GM18909 (cell line): ENCODE data around the gene USP33.
"Not testable (repeated sequence)": the region's sequence is repeated elsewhere in the genome, so short reads cannot be mapped to it uniquely, and the experiment has no call there.

Source experiments
- ATAC-seq: cut with Tn5 transposase; IDR thresholded peaks from one replicate; pipeline ENCODE4 v1.9.1; 2021; ENCODE audit warnings: mild to moderate bottlenecking; ENCODE audit not compliant: unreplicated experiment, poor library complexity

The USP33 gene

DNA sequence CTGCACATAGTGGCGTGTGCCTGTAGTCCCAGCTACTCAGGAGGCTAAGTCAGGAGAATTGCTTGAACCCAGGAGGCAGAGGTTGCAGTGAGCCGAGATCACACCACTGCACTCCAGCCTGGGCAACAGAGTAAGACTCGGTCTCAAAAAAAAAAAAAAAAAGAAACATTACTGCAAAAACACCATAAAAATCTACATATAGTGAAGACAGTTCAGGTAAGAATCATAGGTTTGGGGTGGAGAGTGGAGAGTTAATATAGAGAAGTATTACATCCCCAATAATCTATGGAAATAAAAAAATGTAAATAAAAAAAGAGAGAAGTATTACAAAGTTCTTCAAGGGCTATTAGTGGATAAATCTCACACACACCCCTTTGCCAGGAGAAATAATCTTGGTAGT, 84.8 kb downstream of the USP33 start:
- not testable (repeated sequence) for ATAC-seq

DNA sequence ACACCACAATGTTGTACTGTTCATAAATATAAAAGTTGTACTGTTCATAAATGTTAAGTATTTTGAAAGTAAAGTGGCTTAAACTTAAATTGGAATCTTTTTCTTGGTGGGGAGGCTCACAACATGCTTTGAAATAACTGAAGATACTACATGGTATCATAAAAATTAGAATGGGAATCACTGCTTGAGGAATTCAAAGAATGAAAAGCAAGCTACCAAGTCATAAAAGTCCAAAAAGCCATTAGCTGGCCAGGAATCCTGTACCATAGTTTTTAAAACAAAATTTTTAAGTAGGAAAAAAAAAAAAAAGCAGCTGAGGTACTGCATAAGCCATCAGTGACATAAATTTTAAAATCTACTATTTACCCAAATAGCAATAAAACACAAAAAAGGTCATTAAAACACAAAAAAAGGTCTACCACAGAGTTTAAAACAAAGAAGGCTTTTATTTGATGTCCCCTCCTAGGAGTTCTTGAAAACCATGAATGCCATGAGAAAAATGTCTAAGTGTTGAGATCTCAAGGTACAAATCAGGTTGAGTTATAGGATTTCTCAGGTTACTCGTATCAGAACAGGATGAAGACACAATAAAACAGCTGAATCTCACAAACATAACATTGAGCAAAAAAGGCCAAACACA, 85.8 kb downstream of the USP33 start:
- no peak for ATAC-seq

DNA sequence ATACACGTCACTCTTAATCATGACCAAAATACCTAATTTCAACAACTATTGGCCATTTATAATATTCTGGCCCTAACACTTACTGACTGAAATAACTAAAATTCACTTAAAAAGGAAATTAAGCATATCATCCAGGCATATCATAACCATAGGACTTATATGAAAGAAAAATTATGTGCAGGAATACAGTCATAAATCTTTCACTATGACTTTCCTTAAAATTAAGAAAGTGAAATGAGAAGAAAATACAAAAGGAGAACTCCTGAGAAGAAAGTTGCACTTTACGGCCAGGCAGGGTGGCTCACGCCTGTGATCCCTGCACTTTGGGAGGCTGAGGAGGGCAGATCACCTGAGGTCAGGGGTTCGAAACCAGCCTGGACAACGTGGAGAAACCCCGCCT, 86.6 kb downstream of the USP33 start:
- no peak for ATAC-seq

DNA sequence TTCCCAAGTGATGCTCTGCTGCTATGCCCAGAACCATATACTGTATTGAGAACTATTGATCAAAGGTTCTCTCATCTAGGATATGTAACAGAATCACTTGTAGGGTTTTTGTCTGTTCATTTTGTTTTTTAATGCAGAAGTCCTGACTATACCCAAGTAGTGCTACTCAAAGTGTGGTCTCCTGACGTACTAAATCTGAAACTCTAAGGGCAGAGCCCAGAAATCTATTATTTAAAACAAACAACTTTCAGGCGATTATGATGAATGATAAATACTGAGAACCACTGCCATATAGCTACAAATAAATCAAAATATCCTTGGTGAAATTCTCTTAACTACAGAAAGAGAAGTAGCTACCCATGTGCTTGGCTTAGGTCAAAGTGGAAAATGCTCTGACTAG, 87.3 kb downstream of the USP33 start:
- no peak for ATAC-seq

DNA sequence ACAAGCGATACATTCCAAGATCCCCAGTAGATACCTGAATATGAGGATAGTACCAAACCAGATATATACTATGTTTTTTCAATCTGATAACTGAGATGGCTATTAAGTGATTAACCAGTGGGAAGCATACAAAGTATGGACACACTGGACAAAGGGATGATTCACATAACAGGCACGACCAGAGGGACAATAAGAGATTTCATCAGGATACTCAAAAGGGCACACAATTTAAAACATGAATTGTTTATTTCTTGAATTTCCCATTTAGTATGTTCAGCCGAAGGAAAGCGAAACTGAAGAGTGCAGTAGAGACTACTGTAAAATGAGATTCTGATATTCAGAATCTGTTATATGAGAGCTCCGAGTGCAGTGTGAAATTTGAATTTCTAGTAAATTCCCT, 87.8 kb downstream of the USP33 start:
- ATAC-seq: no peak

DNA sequence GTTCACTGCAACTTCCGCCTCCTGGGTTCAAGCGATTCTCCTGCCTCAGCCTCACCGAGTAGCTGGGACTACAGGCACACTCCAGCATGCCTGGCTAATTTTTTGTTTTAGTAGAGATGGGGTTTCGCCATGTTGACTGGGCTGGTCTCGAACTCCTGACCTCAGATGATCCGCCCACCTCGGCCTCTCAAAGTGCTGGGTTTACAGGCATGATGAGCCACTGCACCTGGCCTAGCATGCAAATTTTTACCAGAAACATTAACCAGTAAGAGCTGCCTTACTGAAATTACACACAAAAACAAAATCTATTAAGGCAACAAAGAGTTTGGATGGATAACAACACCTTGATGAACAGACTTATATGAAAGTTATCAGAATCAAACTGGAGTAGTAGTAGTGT, 89.3 kb downstream of the USP33 start:
- no peak for ATAC-seq

DNA sequence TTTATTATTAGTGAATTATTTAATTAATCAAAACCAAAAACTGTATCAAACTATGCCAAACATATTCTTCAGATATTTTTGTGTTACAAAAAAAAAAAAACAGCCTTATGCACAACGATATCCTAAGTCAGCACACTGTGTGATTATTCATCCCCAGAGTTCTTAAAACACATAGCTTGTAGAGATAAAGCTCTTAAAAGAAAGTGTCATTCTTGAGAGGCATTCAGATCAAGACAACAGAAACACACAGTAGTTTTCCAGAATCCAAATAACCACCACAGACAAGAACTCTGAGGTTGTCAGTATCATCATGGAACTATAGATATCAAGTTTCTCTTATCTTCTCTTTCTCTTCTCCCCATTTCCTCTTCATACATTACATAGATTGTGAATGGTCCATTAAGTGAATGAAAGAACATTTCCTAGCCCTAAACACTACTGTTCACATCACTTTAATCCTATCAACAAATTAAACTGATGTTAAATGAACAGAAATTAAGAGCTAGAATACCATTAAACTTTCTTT, 90.7 kb downstream of the USP33 start:
- no peak for ATAC-seq

DNA sequence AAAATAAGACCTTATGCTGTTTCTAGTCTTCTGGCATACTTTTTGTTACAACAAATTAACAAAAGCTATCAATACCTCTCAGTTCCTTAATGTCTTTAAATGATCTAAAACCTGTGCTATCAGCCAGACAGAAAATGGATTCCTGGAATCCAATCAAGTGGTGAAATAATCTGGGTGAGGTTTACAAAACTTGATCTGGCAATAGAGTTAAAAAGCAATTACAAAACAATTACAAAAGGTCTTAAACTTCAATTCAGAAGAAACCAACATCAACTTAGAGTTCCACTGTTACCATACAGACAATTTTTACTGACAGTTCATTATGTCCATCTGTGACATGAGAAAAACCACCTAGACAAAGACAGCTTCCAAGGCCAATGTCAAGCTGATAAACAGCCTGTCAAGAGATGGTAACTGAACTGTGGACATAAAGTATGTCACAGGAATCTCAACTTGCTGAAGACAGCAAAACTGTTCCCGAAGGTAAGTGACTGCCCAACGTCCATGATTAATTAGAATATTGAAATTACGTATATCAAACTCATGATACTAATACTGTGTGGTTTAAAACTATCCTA, 94.6 kb downstream of the USP33 start:
- ATAC-seq: no peak

DNA sequence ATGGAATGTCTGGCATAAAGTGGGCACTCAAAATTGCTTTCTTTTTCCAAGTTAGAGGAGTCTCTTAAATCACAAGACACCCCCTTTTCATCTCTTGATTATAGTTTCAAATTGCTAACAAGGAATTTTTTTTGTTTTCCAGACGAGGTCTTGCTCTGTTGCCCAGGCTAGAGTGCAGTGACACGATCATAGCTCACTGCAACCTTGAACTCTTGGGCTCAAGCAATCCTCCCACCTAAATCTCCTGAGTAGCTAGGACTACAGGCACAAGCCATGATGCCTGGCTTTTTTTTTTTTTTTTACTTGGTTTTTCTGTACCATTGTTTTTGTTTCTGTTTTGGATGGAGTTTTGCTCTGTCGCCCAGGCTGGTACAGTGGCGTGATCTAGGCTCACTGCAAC, 98.0 kb downstream of the USP33 start:
- ATAC-seq: no peak

DNA sequence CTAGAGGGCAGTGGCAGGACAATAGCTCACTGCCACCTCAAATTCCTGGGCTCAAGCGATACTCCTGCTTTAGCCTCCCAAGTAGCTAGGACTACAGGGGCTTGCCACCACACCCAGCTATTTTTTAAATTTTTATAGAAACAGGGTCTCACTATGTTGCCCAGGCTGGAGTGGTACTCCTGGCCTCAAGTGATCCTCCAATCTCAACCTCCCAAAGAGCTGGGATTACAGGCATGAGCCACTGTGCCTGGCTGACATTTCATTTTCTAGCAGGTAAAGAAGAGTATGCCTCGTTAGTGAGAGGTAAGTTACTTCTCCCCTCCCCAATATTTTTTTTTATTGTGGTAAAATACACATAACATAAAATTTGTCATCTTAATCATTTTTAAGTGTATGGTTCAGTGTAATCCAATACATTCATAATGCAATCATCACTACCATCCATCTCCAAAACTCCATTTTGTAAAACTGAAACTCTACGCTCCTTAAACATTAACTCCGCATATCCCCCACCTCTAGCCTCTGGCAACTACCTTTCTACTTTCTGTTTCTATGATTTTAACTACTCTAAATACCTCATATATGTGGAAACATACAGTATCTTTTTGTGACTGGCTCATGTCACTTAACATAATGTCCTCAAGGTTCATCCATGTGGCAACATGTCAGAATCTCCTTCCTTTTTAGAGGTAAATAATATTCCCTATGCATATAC, 99.6 kb downstream of the USP33 start:
- ATAC-seq: no peak

DNA sequence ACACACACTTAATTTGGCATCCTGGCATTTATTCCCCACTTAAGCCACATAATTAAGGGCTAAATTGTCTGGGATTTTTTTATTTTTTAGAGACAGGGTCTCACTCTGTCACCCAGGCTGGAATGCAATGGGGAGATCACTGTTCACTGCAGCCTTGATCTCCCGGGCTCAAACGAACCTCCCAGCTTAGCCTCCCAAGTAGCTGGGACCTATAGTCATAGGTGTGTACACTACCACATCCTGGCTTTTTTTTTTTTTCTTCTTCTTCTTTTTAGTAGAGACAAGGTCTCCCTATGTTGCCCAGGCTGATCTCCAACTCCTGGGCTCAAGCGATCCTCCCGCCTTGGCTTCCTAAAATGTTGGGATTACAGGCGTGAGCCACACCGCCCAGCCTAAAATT, 101.4 kb downstream of the USP33 start:
- no peak for ATAC-seq

DNA sequence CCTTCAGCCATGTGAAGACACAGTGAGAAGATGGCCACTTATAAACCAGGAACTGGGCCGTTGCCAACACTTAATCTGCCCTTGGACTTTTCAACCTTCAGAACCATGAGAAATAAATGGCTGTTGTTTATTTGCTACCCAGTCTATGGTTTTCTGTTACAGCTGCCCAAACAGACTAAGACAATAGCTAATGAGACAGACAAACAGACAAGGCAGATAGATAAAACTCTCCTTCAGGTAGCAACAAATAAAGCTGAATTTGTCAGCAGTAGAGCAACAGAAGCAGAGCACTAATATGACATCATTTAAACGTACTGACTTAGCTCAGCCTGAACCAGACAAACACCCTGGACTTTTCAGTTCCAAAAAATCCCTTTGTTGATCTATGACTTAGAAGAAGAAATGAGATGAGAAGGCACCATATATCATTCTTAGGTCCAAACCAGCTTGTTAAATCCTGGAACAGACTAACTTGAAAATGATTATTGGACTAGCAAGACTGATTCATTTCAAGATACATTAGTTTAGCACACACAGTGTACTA, 104.1 kb downstream of the USP33 start:
- no peak for ATAC-seq

DNA sequence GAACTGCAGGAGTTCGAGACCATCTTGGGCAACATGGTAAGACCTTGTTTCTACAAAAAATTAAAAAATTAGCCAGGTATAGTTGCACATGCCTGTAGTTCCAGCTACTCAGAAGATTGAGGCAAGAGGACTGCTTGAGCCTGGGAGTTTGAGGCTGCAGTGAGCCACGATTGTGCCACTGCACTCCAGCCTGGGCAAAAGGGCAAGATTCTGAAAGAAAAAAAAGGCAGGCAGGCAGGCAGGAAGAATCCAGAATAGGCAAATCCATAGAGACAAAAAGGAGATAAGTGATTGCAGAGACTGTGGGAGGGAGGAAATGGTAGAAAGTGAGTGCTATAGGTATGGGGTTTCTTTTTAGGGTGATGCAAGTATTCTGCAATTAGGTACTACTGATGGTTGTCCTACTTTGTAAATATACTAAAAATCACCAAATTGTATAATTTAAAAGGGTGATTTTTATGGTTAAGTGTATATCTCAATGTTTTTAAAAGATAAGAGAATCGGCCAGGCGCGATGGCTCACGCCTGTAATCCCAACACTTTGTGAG, 106.6 kb downstream of the USP33 start:
- ATAC-seq: no peak

DNA sequence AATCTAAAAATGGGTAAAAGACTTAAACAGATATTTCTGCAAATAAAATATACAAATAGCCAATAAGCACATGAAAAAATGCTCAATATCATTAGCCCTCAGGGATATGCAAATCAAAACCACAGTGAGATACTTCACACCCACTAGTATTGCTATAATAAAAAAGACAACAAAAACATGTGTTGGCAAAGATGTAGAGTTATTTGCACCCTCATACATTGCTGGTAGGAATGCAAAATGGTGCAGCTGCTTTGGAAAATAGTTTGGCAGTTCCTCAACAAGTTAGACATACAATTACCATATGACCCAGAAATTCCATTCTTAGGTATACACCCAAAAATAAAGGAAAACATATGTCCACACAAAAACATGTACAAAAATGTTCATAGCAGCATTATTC, 107.4 kb downstream of the USP33 start:
- ATAC-seq: no peak

DNA sequence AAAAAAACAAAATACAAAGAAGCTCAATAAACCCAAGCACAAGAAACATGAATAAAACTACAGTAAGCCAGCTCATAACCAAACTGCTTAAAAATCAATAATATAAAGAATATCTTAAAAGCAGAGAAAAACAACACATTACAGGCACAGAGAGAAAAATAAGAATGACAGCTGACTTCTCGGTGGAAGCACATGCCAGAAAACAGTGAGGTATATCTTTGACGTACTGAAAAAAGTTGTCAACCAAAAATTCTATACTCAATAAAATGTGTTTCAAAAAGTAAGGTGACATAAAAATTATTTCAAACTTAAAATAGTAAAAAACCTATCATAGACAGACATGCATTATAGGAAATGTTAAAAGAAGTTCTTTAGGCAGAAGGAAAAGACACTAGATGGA, 110.5 kb downstream of the USP33 start:
- no peak for ATAC-seq

DNA sequence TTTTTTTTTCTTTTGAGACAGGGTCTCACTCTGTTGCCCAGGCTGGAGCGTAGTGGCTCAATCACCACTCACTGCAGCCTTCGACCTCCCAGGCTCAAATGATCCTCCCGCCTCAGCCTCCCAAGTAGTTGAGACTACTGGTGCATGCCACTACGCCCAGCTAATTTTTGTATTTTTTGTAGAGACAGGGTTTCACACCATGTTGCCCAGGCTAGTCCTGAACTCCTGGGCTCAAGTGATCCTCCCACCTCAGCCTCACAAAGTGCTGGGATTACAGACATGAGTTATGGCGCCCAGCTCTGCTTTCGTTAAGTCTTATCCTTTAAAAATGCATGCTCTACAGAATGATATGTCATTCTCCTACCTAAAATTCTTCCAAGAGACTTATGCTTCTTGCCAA, 113.4 kb downstream of the USP33 start:
- not testable (repeated sequence) for ATAC-seq
